GM18499 (cell line): Measurements from ENCODE around the gene CGB8.
"Not testable (repeated sequence)": the region's sequence is repeated elsewhere in the genome, so short reads cannot be mapped to it uniquely, and the experiment has no call there.

Source experiments
- ATAC-seq: cut with Tn5 transposase; IDR thresholded peaks from one replicate; pipeline ENCODE4 v1.9.1; 2021; ENCODE audit warnings: moderate number of reproducible peaks; ENCODE audit not compliant: insufficient read depth, unreplicated experiment

The CGB8 gene

DNA sequence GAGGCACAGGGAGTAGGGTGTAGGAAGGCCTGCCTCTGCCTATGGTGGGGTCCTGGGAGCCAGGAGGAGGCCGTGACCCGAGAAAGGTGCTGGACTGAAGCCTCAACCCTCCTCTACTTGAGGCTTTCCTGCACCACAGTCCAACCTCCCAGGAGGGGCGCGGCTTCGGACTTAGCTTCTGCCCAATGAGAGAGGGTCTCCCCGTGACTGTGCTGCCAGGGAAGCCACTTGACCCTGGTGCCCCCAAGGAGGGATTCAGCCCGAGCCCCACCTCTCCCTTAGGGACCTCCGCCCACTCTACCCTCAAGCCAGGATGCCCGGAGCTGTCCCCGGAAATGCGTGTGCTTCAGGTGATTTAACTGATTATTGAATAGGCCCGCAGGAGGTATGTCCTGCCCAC lies at the start of gene CGB8:
CGB8 (minus strand) TSS at position 101 of the 400 bp plus-strand sequence. CDS start 372 bp downstream, outside the sequence.
- not testable (repeated sequence) for ATAC-seq

DNA sequence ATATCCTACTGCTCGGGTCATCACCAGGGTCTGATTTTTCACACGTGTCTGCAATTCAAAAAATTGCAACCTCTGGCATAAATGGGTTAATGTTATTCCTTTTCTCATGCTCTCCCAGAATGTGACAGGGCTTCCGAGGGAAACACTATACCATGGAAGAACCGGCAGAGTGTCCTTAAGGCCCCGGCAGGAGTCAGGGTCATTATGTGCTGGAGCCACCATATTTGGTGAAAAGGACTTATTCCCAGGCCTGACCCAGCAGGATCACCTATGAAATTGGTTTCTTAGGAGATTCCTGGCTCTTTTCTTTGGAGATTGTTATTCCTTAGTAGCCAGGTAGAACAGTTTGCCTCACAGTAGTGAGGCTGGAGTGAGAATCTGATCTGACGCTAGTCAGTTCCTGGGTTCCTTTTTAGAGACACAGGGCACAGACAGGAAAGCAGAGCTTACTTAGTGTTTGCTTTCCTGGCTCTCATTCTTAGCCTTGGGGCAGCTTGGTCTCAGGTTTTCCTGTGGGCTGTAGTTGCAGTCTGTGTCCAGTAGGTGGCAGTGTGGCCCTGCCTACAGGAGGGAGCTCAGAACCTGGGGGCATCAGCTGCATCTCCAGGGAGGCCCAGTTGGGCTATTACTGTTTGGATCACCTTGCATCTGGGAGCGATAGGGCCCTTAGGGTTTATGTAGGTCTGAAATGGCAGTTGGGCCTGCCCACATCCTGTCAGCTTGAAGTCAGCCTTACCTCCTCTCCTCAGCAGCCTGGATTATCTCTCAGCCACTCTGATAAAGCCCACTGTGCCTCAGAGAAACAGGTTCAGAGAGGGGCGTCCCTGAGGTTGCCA lies 48.8 kb upstream of the CGB8 start:
- no peak for ATAC-seq

DNA sequence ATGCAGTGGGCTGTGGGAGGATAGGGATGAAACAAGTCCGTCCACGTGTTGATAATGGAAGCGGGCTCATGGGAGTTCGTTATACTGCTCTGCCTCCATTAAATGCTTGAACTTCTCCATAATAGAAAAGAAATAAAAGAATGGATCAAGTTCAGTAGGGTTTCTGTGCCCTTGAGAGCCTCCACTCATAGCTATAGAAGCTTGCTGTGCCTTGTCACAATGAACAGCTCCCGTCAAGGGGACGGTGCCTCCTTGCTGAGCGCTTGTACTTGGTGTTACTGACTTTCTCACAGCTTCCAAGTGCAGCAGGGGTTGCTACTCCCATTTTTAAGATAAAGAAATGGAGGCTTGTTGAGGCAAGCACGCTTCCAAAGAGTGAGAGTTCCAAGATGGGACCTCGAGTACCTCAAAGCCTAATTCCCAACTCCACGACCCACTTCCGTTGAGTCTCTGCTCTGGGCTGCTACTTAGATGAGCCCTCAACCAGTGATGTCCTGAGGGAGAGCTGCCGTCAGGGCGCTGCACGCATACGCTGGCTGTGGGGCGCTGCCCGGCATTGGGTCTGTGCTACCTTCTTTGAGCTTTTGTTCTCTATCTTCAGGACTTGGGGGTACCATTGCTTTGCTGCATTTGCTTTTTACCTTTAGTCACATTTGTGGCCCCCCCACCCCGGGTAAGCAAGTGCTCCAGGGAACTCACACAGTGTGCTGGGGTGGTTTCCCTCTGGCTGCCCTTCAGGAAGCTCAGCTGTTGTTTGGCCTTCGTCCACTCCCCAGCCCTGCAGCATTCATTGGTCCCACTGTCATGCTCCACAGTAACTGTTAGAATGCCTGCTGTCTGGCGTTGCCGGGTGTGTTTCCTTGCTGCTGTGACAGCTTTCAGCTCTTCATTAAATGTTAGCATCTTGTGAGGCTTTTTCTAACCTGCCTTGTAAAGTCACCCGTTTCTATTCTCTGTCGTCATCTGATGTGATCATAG lies 45.9 kb upstream of the CGB8 start:
- no peak for ATAC-seq

DNA sequence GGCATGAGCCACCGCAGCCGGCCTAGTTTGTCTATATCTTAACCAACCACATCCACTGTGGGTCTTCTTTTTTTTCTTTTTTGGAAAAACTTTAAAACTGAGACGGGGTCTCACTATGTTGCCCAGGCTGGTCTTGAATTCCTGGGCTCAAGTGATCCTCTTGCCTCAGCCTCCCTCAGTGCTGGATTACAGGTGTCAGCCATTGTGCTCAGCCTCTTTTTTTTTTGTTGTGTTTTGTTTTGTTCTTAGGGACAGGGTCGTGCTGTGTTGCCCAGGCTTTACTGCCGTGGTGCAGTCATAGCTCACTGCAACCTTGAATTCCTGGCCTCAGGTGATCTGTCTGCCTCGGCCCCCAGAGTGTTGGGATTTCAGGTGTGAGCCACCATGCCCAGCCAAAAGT lies 43.8 kb upstream of the CGB8 start:
- ATAC-seq, result no peak

DNA sequence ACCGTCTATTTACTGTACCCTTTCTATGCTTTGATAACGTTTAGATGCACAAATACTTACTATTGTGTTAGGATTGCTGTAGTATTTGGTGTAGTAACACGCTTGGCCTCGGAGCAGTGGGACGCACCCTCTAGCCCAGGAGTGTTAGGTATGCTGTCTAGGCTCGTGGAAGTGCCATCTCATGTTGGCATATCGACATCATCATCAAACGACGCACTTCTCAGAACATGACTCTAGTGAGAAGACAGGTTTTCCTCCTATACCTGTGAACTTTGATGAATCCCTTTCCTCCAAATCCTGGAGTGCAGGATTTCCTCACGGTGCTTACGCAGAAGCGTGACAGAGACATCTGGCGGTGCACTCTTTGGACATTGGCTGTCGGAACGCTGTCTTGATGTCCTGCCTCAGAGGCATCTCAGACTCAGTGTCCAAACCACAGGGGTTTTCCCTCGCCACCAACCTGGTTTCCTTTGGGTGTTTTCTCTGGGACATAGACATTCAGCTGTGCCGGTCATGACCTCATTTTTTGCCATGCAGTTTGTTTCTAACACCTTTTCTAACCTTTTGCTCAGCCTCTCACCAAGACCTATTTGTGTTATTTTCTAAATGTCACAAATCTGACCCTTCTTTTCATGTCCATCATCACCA lies 42.6 kb upstream of the CGB8 start:
- no peak for ATAC-seq

DNA sequence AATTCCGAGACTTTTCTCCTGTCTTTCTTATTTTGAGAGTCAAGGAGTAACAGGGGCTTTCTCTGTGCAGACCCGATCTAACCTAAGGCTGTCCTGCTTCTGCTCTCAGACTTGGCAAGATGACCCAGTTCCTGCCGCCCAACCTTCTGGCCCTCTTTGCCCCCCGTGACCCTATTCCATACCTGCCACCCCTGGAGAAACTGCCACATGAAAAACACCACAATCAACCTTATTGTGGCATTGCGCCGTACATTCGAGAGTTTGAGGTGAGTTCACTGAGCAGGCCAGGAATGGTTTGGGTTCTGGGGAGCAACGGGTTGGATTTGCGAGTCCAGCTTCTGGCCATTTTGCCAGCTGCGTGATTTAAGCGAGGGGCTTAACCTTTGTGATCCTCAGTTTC lies 37.4 kb upstream of the CGB8 start:
- no peak for ATAC-seq

DNA sequence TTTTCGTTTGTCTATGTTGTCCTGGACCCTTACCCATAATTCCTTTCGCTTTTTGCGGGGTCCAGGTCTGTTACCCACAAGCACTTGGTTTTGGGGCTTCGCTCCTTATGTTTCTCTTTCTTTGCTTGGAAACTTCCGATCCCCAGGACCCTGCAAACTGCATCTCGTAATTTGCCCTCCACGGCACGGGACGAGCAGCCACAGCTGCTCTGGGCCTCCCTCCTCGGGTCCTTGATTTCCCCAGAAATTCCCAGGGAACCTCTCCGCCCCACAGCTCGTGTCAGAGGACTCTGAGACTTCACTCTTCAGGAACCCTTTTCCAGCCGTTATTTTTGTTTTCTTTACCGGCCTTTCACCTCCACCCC lies 36.9 kb upstream of the CGB8 start:
- no peak for ATAC-seq

DNA sequence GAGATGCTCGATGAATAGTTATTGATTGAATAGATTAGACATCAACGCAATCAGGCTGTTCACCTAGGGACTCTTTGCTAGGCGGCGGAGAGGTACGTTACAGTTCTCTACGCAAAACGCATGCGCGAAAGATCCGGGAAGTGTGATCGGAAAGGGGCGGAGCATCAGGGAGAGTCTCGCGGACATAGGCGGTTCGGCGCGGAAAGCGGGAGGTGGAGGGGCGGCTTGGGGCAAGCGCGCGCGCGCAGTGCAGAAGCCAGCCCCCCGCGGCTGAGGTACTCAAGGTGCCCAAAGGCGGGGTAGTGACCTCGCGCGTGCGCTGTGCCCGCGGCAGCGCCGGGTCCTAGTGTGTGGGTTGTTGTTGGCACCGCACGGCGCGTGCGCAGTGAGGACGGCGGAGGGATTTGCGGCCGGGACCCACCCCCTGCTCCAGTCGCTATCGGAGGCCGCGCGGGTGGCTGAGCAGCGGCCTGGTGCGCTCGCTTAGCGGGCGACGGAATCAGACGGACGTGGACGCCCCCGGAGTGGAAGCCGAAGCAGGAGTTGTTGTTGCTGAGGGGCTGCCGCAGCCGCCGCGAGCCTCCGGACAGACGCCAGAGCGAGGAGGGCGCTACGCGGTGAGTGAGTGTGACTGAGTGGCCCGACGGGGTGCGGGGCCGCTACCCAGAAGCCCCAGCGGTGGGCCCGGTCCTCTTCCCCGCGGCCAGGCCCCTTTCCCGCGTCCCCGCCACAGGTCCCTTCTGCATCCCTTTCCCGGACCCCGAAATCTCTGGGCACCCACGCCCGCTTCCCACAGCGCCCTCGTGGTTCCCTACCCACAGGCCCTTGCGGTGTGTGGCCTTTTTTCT lies 36.3 kb upstream of the CGB8 start, which contains the start of gene SNRNP70:
SNRNP70 (plus strand) TSS at position 432 of the 848 bp plus-strand sequence. CDS start 964 bp downstream, outside the sequence.
- peak; percentile 75 for ATAC-seq

DNA sequence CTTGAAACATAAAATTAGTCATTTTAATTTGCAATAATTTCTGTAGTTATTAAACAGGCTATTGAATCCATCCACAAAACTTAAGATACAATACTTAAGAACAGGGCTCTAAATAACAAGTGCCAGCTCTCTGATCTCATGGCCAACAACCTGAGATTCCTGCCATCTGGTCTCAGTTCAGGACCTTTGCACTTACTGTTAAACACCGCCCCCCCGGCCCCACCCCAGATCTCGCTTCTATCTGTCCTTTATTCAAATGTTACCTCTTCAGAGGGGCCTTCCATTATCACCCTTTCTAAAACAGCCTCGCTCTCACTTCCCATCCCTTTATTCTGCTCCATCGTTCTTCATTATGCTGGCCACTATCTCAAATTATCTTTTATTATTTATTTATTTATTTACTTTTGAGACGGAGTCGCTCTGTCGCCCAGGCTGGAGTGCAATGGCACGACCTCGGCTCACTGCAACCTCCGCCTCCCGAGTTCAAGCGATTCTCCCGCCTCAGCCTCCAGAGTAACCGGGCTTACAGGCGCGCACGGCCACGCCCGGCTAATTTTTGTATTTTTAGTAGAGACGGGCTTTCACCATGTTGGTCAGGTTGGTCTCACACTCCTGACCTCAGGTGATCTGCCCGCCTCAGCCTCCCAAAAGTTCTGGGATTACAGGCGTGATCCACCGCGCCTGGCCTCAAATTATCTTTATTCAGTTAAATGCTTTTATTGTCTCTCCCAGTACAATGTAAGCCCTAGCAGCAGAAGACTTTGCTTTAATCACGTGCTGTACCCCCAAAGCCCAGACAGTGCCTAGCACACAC lies 35.5 kb upstream of the CGB8 start:
- ATAC-seq, result no peak

DNA sequence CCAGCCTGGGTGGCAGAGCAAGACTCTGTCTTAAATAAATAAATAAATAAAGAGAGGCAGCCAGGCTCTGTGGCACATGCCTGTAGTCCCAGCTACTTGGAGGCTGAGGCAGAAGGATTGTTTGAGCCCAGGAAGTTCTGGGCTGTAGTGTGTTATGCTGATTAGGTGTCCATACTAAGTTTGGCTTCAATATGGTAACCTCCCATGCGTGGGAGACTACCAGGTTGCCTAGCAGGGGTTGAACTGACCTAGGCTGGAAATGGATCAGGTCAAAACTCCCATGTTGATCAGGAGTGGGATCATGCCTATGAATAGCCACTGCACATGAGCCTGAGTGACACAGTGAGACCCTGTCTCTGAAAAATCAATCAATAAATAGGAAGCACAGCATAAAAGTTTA lies 32.4 kb upstream of the CGB8 start:
- ATAC-seq, result no peak

DNA sequence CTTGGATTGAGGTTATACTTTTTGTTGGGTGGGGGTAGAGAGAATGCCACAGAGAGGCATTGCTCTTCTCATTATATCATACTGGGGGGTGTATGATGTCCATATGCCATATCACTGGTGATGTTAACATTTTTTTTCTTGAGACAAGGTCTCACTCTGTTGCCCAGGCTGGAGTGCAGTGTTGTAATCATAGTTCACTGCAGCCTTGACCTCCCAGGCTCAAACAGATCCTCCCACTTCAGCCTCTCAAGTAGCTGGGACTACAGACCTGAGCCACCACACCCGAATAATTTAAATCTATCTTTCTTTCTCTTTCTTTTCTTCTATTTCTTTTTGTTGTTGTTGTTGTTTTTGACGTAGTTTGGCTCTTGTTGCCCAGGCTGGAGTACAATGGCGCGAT lies 31.5 kb upstream of the CGB8 start:
- no peak for ATAC-seq

DNA sequence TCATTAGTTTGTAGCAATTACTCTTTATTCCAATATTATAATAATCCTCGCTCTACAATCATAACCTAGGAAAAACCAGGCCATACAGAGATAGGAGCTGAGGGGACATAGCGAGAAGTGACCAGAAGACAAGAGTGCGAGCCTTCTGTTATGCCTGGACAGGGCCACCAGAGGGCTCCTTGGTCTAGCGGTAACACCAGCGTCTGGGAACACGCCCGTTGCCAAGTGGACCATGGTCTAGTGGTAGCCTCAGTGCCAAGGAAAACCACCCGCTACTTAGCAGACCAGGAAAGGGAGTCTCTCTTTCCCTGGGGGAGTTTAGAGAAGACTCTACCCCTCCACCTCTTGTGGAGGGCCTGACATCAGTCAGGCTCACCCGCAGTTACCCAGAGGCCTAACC lies 26.0 kb upstream of the CGB8 start:
- not testable (repeated sequence) for ATAC-seq

DNA sequence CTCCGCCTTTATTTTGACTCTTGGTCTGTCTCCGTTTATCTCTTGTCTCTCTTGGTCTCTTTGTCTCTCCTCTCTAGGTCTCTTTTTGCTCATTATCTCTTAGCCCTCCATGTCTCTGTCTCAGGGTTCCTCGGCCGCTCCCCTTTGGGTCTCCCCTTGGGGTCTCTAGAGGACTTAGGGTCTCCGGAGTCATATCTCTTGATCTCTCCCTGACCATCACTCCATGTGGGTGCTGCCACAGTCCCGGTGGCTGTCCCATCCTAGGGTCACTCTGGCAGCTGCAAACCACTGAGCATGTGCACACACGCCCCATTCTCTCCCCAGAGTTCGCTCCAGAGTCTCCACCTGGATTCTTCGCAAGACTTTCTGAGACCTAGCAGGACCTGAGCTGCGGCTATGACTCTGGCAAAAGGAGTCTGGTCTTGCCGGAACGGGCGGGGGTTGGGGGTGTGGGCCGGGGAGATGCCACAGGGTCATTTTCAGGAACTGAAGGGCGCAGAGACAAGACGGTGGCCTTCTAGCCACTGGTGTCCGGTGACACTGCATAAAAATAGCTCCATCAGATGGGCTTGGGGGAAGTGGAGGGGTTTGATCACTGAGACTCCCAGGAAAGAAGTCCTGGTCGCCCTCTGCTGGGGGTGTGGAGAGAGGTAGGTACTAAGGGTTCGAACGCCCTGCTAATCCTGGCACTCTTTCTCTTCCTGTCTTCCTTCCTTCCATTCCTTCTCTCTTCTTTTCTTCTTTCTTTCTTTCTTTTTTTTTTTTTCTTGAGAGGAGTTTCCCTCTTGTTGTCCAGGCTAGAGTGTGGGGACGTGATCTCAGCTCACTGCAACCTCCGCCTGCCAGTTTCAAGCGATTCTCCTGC lies 24.8 kb upstream of the CGB8 start:
- ATAC-seq, result no peak

DNA sequence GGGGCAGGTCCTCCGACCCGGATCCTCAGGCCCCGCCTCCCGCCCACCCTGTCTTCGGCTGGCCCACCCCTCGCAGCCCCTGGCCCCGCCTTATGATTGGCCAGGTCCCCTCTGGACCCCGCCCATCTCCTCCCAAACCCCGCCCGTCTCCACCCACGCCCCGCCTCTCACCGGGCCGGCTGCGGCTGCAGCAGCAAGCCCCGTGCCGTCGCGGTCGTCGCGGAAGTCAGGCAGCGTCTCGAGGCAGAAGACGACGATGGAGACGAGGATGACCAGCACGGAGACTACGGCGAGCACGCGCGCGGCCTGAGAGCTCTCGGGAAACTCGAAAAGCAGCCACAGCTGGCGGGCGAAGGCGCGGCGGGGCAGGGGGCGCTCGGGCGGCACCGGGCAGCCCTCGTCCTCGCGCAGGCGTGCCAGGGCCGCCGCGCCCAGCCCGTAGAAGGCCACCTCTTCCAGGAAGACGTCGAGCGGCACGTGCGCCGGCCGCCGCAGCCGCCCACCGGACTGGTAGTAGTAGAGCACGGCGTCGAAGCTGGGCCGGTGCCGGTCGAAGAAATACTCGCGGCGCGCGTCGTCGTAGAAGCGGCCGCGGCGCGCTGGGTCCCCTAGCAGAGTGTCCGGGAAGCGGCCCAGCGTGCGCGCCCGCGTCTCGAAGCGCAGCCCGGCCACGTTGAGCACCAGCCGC lies 23.1 kb upstream of the CGB8 start:
- ATAC-seq, result no peak

DNA sequence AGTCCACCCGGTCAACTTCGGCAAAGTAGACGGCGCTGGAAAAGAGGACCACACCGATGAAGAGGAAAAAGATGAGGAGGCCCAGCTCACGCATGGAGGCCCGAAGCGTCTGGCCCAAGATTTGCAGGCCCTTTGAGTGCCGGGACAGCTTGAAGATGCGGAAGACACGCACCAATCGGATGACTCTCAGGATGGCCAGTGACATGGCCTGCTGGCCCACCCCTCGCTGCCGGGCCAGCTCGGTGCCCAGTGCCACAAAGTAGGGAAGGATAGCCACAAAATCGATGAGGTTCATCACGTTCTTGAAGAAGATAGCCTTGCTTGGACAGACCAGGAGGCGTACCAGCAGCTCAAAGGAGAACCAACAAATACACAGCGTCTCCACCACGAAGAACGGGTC lies 21.5 kb upstream of the CGB8 start:
- ATAC-seq, result no peak

DNA sequence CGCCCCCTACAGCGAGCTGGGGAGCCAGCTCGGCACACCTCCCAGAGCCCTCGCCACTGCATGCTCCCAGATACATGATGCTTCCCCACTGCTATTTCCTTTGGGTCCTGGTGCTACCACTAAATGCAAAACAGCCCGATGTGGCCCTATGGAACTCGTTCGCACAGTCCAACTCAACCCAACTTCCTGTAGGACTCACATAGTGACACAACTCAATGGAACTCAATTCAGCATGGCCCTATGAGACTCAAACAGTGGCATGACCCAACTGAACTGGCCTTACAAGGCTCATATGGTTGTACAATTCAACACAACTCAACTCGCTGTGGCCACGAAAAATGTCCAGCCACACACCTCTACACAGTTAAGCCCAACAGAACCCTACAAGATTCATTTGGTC lies 20.1 kb upstream of the CGB8 start:
- no peak for ATAC-seq

DNA sequence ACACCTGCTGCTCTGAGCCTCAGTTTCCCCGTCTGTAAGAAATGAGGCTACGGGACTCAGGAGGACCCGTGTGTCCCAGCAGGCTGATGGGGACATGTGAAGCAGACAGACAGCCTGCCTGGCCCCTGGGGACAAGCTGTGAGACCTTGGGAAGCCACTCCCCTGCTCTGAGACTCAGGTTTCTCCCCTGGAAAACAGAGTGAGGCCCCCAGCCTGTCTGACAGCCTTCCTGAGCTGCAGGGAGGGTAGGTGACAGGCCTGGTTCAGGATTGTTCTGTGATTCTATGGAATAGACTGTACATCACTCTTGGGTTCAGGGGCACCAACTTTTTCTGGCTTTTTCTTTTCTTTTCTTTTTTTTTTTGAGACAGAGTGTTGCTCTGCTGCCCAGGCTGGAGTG lies 18.6 kb upstream of the CGB8 start:
- no peak for ATAC-seq
